Breast epithelium (tissue), 3 donors: ENCODE results near the gene MERTK.

Experiments used
- POLR2A ChIP-seq: fragments of 450-650 bp; IDR thresholded peaks from one replicate; pipeline ENCODE4 v1.6.1; 2016; ENCODE audit warnings: antibody characterized with exemption, mild to moderate bottlenecking, moderate library complexity
- POLR2AphosphoS5 ChIP-seq, 3 donors: sonication (generic); formaldehyde crosslinking; IDR thresholded peaks; one replicate each; pipeline ENCODE4 v1.6.1; 2017; ENCODE audit warnings: antibody characterized with exemption in 3 of 3
- TF ChIP-seq, protein P1 (sequence below), 3 donors: fragments of 450-650 bp; IDR thresholded peaks; one replicate each; pipeline ENCODE4 v1.5.1; 2016 to 2017; ENCODE audit warnings: antibody characterized with exemption in 3 of 3, mild to moderate bottlenecking in 3 of 3, moderate library complexity in 3 of 3

DNA sequence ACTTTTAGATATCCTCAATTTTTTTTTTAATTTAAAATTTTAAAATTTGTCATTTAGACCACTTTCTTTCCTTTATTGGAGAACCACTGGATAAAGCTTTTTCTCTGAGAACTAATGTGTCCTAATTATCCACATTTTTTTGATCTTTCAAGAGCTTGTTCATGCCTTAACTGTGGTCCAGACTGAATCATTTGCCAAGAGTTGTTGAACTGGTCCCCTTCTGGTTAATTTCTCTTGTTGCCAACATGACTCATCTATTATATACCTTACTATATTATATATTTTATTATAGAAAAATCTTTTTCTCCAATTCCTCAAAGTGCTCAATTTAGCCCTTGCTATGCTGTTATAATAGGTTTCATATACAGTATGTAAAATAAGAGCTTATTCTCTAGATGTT lies 103.5 kb downstream of the MERTK start:
- TF ChIP-seq, protein P1, sequence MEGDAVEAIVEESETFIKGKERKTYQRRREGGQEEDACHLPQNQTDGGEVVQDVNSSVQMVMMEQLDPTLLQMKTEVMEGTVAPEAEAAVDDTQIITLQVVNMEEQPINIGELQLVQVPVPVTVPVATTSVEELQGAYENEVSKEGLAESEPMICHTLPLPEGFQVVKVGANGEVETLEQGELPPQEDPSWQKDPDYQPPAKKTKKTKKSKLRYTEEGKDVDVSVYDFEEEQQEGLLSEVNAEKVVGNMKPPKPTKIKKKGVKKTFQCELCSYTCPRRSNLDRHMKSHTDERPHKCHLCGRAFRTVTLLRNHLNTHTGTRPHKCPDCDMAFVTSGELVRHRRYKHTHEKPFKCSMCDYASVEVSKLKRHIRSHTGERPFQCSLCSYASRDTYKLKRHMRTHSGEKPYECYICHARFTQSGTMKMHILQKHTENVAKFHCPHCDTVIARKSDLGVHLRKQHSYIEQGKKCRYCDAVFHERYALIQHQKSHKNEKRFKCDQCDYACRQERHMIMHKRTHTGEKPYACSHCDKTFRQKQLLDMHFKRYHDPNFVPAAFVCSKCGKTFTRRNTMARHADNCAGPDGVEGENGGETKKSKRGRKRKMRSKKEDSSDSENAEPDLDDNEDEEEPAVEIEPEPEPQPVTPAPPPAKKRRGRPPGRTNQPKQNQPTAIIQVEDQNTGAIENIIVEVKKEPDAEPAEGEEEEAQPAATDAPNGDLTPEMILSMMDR (IDR thresholded peaks at IDR 0.05) = no peak
- no peak for TF ChIP-seq POLR2A
- no peak for TF ChIP-seq POLR2AphosphoS5 (IDR thresholded peaks at IDR 0.05)
